ENCODE data around the gene DDX1. TPM values are rescaled to one million over a fixed set of nuclear protein-coding genes. Genes with fewer than 3 reads are reported as not detected.

DDX1 gene
- total and polyA plus RNA-seq, 11 donors, result 97.7 to 193 (median 136) TPM

- 82 to 87% (median 85%) methylated on average over 12 of the region's 12 CpGs for WGBS, 4 donors
Observed at GRCh38 chr2:15639323-15640251, 47.9 kb downstream of the DDX1 start.

GRCh38 chr2:15640261-15640711, 48.6 kb downstream of the DDX1 start:
- Histone ChIP-seq H3K27ac (peak overlapping the region in 1 of 12 donors; percentile 49), H3K36me3 (peaks cover 0 to 20% (median 7%) of the 10 kb centered on the region in 9 donors), H3K4me1 (peaks cover 8 to 52% (median 28%) of the 10 kb centered on the region in 12 donors), H3K4me3 (no peak overlapping the region), H3K27me3 (no peaks in the 10 kb centered on the region), H3K9me3 (peaks cover 0 to 10% (median 0%) of the 10 kb centered on the region in 12 donors)
- 24 to 31% (median 26%) methylated on average over 6 of the region's 6 CpGs for WGBS, 4 donors
- intact Hi-C loops (cut with DNase I), result loop anchor here in 7 of 10 donors (5.0 to 10.0 kb wide), 7 partner anchors 92 to 297 kb away; no protein-coding TSS in a partner anchor
- TF ChIP-seq CTCF (IDR thresholded peaks at IDR 0.05) (no peak), POLR2A (IDR thresholded peaks at IDR 0.05) (no peak)
- ATAC-seq (peak; percentile 25 to 71 (median 45)), DNase-seq (peak in 2 of 5 donors; percentile 46 to 47)

More at GRCh38 chr2:15639323-15640251, 47.9 kb downstream of the DDX1 start:
- ATAC-seq (no peak), DNase-seq (no peak)
- Histone ChIP-seq H3K4me3 (no peak overlapping the region), H3K4me1 (peaks cover 8 to 59% (median 29%) of the 10 kb centered on the region in 12 donors), H3K27me3 (no peaks in the 10 kb centered on the region), H3K9me3 (peaks cover 0 to 10% (median 0%) of the 10 kb centered on the region in 12 donors), H3K27ac (peak overlapping the region in 1 of 12 donors; percentile 21), H3K36me3 (peaks cover 0 to 27% (median 11%) of the 10 kb centered on the region in 9 donors)
- TF ChIP-seq CTCF (IDR thresholded peaks at IDR 0.05) (no peak), POLR2A (IDR thresholded peaks at IDR 0.05) (no peak)
- intact Hi-C loops (cut with DNase I), result loop anchor here (2.0 to 10.0 kb wide), 19 partner anchors 93 to 1118 kb away; partner anchors contain the start of gene MYCN (in 1 of the 10)

GRCh38 chr2:15640784-15641183, 49.1 kb downstream of the DDX1 start:
- intact Hi-C loops (cut with DNase I), result loop anchor here in 7 of 10 donors (5.0 to 10.0 kb wide), 7 partner anchors 92 to 297 kb away; no protein-coding TSS in a partner anchor
- peaks cover 0 to 15% (median 2%) of the 10 kb centered on the region in 9 donors for H3K36me3 ChIP-seq
- H3K4me1 ChIP-seq, result peaks cover 8 to 47% (median 28%) of the 10 kb centered on the region in 12 donors
- H3K27me3 ChIP-seq, result no peaks in the 10 kb centered on the region
- peaks cover 0 to 10% (median 0%) of the 10 kb centered on the region in 12 donors for H3K9me3 ChIP-seq
- WGBS, 4 donors, result 86 to 94% (median 92%) methylated on average over 2 of the region's 2 CpGs
- H3K27ac ChIP-seq, result peak overlapping the region in 1 of 12 donors; percentile 49
- H3K4me3 ChIP-seq, result no peak overlapping the region
- DNase-seq (no peak), ATAC-seq (no peak)
- no peak for TF ChIP-seq POLR2A (IDR thresholded peaks at IDR 0.05)
- TF ChIP-seq CTCF (IDR thresholded peaks at IDR 0.05), result no peak

All from heart left ventricle (tissue), 16 donors.